HG03095 (cell line): ENCODE results near the gene TBCK.
"Not testable (repeated sequence)": the region's sequence is repeated elsewhere in the genome, so short reads cannot be mapped to it uniquely, and the experiment has no call there.

Experiments
- ATAC-seq: cut with Tn5 transposase; IDR thresholded peaks from one replicate; pipeline ENCODE4 v1.9.1; 2021; ENCODE audit warnings: moderate library complexity; ENCODE audit not compliant: unreplicated experiment

Gene TBCK

DNA sequence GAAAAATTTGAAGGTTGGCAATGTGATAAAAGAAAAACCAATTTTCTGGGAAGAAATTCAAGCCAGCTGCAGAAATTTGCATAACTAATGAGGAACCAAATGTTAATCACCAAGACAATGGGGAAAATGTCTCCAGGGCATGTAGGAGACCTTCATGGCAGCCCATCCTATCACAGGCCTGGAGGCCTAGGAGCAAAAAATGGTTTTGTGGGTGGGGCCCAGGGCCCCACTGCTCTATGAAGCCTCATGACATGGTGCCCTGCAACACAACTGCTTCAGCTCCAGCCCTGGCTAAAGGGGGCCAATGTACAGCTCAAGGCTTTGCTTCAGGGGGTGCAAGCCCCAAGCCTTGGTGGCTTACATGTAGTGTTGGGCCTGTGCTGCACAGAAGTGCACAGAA, 184.0 kb downstream of the TBCK start:
- no peak for ATAC-seq

- no peak for ATAC-seq
These were observed 189.9 kb downstream of the TBCK start for GRCh38 chr4:106126062-106126461.

- ATAC-seq, result not testable (repeated sequence)
These were observed 196.0 kb downstream of the TBCK start for GRCh38 chr4:106119949-106120555.

- ATAC-seq, result no peak
These were observed 200.0 kb downstream of the TBCK start for GRCh38 chr4:106116025-106116424.

DNA sequence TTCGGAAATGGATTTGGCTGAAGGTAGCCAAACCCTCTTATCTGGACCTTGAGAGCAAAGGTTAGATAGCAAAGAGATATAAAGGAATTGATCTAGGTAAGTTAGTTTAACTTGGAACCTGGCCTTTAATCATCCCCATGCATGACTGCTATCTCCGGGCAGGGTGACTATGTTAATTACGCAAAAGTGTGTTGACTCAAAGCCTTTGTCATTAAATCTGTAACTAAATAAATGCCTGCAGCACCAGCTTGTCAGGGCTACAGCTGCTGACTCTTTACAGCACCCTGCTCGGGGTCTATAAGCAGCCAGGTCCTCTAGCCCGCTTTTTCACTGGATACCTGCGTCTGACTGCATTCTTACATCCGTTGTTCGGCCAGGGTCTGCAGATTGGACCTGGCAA, 201.7 kb downstream of the TBCK start:
- ATAC-seq, result no peak

DNA sequence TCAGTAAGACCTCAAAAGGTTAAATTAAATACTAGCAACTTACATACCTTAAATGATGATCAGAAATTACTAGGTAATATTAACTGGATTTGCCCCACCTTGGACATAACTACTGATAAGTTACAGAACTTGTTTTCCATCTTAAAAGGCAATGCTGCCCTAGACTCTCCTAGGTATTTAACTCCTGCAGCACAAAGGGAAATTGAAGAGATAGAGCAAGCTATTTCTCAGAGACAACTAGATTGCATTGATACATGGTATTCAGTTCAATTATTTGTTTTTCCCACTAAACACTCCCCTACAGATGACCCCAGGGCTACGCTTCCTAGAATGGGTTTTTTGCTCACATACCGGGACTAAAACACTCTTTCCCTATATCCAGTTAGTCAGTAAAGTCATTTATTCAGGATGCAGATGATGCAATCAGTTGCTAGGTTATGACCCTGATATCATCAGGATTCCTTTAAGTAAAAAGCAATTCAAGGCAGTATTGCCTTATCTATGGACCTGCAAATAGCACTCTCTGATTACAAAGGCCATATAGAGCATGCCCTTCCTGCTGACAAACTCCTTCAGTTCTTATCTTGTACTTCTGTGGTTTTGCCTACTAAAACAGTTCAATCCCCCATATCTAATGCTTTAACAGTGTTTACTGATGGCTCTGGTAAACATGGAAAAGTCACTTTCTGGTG, 204.1 kb downstream of the TBCK start:
- ATAC-seq, result not testable (repeated sequence)

DNA sequence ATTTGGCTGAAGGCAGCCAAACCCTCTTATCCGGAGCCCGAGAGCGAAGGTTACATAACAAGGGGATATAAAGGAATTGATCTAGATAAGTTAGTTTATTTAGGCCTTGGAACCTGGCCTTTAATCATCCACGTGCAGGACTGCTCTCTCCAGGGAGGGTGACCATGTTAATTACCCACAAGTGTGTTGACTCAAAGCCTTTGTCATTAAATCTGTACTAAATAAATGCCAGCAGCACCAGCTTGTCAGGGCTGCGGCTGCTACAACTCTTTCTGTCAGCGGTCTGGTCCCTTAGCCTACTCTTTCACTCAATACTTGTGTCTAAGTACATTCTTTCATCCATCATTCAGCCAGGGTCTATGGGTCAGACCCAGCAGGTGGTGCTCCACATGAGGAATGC, 206.1 kb downstream of the TBCK start:
- ATAC-seq, result no peak

GRCh38 chr4:106105697-106106096, 210.3 kb downstream of the TBCK start:
- no peak for ATAC-seq

DNA sequence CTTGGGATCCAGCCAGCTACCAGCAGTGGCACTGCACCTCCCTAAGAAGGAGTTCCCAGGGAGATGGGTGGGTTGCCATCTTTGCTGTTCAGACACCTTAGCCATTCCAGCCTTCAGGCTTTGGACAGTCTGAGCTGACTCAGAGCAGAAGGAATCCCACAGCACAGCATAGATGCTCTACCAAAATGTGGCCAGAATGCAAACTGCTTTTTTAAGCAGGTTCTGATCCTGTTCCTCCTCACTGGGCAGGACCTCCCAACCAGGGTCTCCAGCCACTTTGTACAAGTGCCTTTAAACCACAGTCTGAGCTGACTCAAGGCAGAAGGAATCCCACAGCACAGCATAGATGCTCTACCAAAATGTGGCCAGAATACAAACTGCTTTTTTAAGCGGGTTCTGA, 211.7 kb downstream of the TBCK start:
- no peak for ATAC-seq

GRCh38 chr4:106096454-106096853, 219.6 kb downstream of the TBCK start:
- ATAC-seq, result no peak

DNA sequence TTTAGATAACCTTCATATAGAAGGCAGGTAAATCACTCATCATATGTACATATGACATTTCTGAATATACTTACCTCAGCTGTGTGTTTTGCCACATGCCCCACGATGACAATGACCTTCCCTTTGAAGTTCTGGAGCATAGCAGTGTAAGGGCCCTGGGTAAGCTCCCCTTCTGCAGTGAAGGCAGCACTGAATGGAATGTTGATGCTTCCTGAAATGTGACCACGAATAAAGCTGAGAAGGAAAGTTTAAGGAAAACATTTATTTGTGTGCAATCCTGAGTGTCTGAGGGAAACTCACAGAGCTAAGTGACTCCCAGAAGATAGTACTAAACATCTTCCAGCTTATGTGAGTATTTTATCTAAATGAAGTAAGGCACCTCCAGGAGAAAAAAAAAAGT, 220.6 kb downstream of the TBCK start:
- ATAC-seq, result no peak

GRCh38 chr4:106092361-106093040, 223.5 kb downstream of the TBCK start:
- no peak for ATAC-seq

- no peak for ATAC-seq
These were observed 225.2 kb downstream of the TBCK start for GRCh38 chr4:106090826-106091225.

DNA sequence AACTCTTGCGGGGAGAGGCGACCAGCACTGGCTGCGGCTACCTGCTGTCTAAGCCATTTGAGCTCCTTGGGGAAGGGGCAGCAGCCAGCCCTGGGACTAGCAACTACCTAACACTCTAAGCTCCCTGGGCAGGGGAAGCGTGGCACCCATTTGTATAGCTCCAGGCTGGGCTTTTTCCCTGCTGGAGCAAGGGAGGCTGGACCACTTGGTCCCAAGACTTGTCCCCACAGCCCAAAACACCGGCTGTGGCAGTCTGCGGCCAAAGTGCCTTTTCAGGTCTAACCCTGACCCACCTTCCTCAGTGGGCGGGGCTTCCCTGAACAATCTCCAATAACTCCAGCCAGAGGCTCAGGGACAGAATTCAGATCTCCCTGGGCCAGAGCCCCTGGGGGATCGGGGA, 232.9 kb downstream of the TBCK start:
- no peak for ATAC-seq

- no peak for ATAC-seq
These were observed 235.6 kb downstream of the TBCK start for GRCh38 chr4:106080376-106080775.

GRCh38 chr4:106079616-106080015, 236.4 kb downstream of the TBCK start:
- ATAC-seq, result no peak

- ATAC-seq, result no peak
These were observed 251.0 kb downstream of the TBCK start for GRCh38 chr4:106065018-106065417.

GRCh38 chr4:106063009-106063408, 253.0 kb downstream of the TBCK start:
- ATAC-seq, result no peak

DNA sequence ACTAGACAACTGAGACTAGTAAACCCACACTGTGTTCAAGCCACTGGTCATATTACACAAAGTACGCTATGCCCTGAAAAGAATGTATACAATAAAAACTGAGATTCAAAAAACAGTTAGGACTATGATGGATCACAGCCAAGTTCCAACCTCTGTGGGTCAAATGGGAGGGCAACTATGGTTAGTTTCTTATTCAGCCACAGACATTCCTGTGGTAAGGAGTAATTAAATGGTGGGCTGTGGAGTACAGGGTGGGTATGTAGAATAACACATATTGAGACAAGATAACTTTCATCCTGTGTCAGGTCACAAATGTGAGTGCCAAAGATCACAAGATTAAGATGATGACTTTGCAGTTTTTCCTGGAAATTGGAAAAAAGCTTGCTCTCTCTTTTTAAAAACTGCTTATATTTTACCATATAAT, 253.5 kb downstream of the TBCK start:
- ATAC-seq, result no peak

DNA sequence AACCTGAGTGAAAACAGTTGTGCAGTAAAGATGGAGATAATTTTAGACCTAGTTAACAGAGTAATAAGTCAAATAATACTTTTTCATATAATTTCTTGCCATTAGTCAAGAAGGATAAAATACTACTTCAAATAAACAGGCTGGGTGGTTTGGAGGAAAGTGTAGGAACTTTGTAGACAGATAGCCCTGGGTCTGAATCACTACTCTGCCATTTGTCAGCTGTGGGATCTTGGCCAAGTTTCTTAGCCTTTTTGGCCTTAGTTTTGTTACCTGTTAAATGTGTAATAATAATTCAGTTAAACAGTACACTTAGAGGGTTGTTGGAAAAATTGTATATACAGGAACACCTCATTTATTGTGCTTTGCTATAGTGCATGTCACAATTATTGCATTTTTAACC, 257.1 kb downstream of the TBCK start:
- no peak for ATAC-seq

DNA sequence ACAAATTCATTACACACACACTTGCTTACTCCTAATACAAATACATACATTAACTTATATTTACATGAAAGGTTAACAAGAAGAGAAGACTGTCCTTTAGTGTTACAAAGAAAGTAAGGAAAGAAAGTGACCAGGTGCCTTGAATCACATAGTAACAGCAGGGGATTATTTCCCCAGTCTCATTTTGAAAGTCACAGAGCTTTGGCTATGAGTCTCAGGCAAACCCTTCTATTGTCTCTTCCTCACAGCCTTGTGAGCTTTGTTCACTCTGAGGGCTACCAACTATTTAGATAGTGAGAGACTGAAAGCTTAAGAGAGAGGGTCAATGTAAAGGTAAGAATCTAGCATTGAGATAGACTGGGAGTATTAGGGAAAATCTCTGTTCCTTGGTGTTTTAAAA, 259.1 kb downstream of the TBCK start:
- no peak for ATAC-seq

DNA sequence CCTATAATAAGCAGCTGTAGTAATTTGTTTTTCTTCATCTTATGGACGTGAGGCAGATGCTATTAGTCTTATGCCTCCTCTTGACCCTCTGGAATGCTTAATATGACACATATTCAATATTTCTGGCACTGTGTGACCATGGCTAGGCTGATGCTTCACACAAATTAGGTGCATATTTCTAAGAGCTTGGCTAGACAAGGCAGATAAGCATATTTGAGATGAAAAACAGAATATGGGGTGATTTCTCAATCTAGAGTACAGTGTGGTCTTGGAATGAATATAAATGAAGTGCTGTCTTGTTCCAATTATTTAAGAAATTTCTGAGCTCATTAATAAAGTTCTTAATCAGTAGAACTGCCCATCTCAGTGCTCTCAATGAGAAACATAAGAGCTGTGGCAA, 264.5 kb downstream of the TBCK start:
- no peak for ATAC-seq
